Kidney (tissue), 14 donors: Measurements from ENCODE around the gene CIAO2B. TPM values are rescaled to one million over a fixed set of nuclear protein-coding genes. Genes with fewer than 3 reads are reported as not detected.

Source experiments
- DNase-seq, 5 donors: peaks; one replicate each; pipeline ENCODE4 v3.0.0-alpha.2; 2013 to 2020
- FAIRE-seq: peaks from 2 replicates; lab custom pipeline; 2012; peaks lifted over from hg19 to GRCh38; lab: Jason Lieb, UNC
- H3K27ac ChIP-seq, 2 donors: one replicate each; pipeline ENCODE4 v1.7.0; 2013; ENCODE audit warnings: low read depth in 2 of 2, low read length in 2 of 2, inconsistent platforms in 1 of 2
- H3K27me3 ChIP-seq: one replicate; pipeline ENCODE4 v1.7.1; 2013; ENCODE audit warnings: low read length, inconsistent platforms; ENCODE audit not compliant: control insufficient read depth, insufficient read depth
- H3K36me3 ChIP-seq, 3 donors: one replicate each; pipeline versions ENCODE4 v1.7.0 to v1.7.1; 2013; ENCODE audit warnings: low read length in 3 of 3, control low read depth in 1 of 3, inconsistent platforms in 1 of 3; ENCODE audit not compliant: insufficient read depth in 3 of 3, control insufficient read depth in 2 of 3
- H3K4me1 ChIP-seq, 3 donors: one replicate each; pipeline versions ENCODE4 v1.7.0 to v1.7.1; 2013; ENCODE audit warnings: low read length in 3 of 3, inconsistent platforms in 1 of 3, low read depth in 1 of 3; ENCODE audit not compliant: control insufficient read depth in 2 of 3, insufficient read depth in 2 of 3
- H3K4me3 ChIP-seq, 3 donors: one replicate each; pipeline versions ENCODE4 v1.7.0 to v1.8.1; 2013; ENCODE audit warnings: low read length in 3 of 3, control low read depth in 1 of 3, inconsistent platforms in 1 of 3
- H3K9ac ChIP-seq, 3 donors: one replicate each; pipeline versions ENCODE4 v1.7.0 to v1.7.1; 2013; ENCODE audit warnings: low read length in 3 of 3, control low read depth in 1 of 3, inconsistent platforms in 1 of 3
- H3K9me3 ChIP-seq, 3 donors: one replicate each; pipeline versions ENCODE4 v1.7.0 to v1.7.1; 2013; ENCODE audit warnings: low read length in 3 of 3, control low read depth in 1 of 3, inconsistent platforms in 1 of 3; ENCODE audit not compliant: control insufficient read depth in 2 of 3, insufficient read depth in 1 of 3
- intact Hi-C: fragments of 100-400 bp; cut with DNase I; formaldehyde crosslinking; loops from one replicate; pipeline ENCODE4 v1.11.1; 2022
- polyA plus RNA-seq: library from polyadenylated mRNA; stranded (reverse); fragments of 350-450 nt; fragmentation: Illumina TruSeq; extraction: RNeasy Lipid Tissue Mini Kit (QIAGEN cat#74804); gene quantifications from one replicate; pipeline ENCODE4 v1.2.3, GENCODE V29; 2014; ENCODE audit warnings: low read depth, low replicate concordance; ENCODE audit not compliant: insufficient read depth
- total RNA-seq: library from RNA; stranded (reverse); fragmentation: NEBNext Ultra II Directional; extraction: Animal tissue kit (Norgen Biotek cat#: 25700); gene quantifications from one replicate; pipeline ENCODE4 v1.2.1, GENCODE V29; 2021
- TF ChIP-seq, protein P1 (sequence below): IDR thresholded peaks from 3 replicates; pipeline ENCODE4 v1.5.1; 2012; ENCODE audit warnings: mild to moderate bottlenecking, moderate library complexity, borderline replicate concordance; ENCODE audit not compliant: insufficient read depth; ENCODE audit errors: extremely low read depth
- donor health status: control.
- donor health status: control.
- donor health status: control.
- donor health status: control.
- donor health status: control.
- donor health status: DM: yes; HTN: yes; CAD: no.
- donor health status: Normal renal cell carcinoma (clear cell type).

The CIAO2B gene
- total and polyA plus RNA-seq, 2 donors from 2014 or later = 71.2 to 284 TPM

DNA sequence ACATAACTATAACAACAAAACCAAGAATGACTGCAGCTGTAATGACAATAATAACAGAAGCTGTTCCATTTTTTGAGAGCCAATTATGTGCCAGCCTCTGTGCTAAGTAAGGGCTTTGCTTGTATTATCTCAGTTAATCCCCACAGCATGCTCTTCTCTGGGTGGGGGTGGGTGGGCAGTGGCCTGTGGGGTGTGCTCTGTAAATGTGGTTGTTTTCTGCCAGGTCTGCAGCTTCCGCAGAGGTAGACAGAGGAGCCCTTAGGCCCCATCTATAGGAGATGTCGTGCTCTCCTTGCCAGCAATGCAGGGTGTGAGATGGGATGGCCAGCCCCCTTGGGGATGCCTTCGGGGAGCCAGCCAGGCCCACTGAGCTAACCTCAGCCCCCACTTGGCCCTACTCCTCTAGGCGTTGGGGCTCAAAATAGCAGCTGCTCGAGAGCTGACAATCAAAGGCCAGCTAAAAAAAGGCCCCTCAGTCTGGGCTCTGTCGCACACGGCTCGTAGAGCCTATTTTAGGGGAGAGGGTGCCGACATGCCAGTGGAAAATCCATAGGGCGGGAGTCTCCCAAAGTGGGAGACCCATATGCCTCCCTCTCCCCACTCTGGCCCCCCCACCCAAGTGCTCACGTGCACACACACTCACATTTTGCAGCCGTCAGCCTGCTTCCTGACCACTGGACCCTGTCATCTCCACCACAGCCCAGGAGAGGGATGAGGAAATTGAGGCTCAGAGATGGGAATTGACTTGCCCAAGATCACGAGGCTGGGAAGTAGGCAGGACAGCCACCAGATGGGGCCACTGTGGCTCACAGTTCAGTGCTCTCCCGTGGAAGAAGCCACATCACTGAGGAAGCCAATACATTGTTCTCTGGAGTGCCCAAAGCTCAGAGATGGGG, 31.3 kb downstream of the CIAO2B start:
- intact Hi-C loops = no loop called here
- Histone ChIP-seq H3K36me3 (no peaks in the 10 kb centered on the region), H3K4me1 (peaks cover 0 to 43% (median 23%) of the 10 kb centered on the region in 3 donors), H3K27me3 (no peaks in the 10 kb centered on the region), H3K27ac (peak overlapping the region; percentile 55 to 94), H3K9ac (no peak overlapping the region), H3K9me3 (no peaks in the 10 kb centered on the region), H3K4me3 (no peak overlapping the region)
- FAIRE-seq (no peak), DNase-seq (peak in 1 of 5 donors; percentile 56)
- TF ChIP-seq, protein P1, sequence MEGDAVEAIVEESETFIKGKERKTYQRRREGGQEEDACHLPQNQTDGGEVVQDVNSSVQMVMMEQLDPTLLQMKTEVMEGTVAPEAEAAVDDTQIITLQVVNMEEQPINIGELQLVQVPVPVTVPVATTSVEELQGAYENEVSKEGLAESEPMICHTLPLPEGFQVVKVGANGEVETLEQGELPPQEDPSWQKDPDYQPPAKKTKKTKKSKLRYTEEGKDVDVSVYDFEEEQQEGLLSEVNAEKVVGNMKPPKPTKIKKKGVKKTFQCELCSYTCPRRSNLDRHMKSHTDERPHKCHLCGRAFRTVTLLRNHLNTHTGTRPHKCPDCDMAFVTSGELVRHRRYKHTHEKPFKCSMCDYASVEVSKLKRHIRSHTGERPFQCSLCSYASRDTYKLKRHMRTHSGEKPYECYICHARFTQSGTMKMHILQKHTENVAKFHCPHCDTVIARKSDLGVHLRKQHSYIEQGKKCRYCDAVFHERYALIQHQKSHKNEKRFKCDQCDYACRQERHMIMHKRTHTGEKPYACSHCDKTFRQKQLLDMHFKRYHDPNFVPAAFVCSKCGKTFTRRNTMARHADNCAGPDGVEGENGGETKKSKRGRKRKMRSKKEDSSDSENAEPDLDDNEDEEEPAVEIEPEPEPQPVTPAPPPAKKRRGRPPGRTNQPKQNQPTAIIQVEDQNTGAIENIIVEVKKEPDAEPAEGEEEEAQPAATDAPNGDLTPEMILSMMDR = no peak

DNA sequence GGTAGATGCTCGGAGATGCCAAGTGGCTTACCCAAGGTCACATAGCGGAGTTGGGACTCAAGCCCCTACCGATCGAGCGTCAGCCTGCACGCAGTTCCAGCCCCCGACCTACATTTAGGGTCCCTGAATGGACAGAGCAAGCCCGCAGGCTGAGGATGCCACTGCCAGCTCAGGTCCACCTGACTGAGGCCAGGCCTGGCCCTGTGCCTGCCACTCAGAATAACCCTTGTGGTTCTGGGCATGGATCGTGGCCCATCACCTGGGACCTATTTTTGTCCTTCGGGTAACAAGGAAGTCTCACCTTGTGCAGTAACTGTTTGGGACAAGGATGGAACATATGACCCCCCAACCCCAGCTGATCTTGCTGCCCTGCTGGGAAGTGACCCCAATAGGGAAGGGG, 32.6 kb downstream of the CIAO2B start:
- Histone ChIP-seq H3K9me3 (no peaks in the 10 kb centered on the region), H3K9ac (peak overlapping the region in 1 of 3 donors; percentile 78), H3K4me1 (peaks cover 0 to 43% (median 23%) of the 10 kb centered on the region in 3 donors), H3K36me3 (no peaks in the 10 kb centered on the region), H3K4me3 (no peak overlapping the region), H3K27me3 (no peaks in the 10 kb centered on the region), H3K27ac (peak overlapping the region; percentile 92 to 94)
- FAIRE-seq (no peak), DNase-seq (peak in 1 of 5 donors; percentile 88)
- intact Hi-C loops = no loop called here
- TF ChIP-seq, protein P1 = no peak

DNA sequence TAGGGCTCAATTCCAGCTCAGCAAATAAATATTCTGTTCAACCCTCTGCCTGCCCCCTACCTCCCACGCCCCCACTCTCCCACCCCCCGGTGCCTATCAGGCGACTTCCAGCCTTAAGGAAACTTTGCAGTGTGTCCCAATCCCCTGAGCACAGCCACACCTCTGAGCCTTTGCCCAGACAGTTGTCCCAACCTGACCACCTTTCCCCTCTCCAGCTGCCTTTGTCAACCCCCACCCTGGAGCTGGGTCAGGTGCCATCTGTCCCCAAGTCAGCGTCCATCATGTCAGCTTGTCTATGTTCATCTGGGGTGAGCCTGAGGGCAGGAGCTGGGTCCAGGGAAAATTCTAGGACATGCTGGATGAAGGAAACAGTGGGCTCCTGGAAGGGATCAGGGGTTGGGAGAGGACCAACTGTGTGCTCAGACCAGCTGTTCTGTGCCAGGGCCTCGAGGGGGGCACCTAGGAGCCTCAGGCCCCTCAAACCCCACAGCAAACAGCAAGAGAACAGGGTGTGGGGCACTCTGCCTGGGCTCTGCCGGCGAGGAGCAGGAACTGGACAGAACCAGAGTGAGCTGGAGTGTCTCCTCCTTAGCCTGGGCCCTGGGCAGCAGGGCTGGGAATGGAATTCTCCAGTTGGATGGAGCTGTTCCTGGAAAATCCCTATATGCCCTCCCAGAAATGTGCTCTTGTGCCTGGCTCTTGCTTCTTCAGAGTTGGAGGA, 33.3 kb downstream of the CIAO2B start:
- H3K4me1 ChIP-seq = peaks cover 0 to 48% (median 23%) of the 10 kb centered on the region in 3 donors
- TF ChIP-seq, protein P1 = no peak
- peak in 2 of 5 donors; percentile 68 to 91 for DNase-seq
- intact Hi-C loops = no loop called here
- H3K4me3 ChIP-seq = no peak overlapping the region
- H3K9me3 ChIP-seq = no peaks in the 10 kb centered on the region
- no peaks in the 10 kb centered on the region for H3K27me3 ChIP-seq
- peak overlapping the region; percentile 92 to 94 for H3K27ac ChIP-seq
- no peak for FAIRE-seq
- peak overlapping the region in 2 of 3 donors; percentile 5 to 78 for H3K9ac ChIP-seq
- H3K36me3 ChIP-seq = no peaks in the 10 kb centered on the region
